Activated CD8-positive, alpha-beta memory T cell treated with anti-CD3 and anti-CD28 coated beads, Interleukin-2, amount 50 U/mL, for 1 hour (primary cell): ENCODE results near the gene CGAS.
A peak's percentile ranks its signal among the peaks of the same experiment; 100 is the strongest.
"Not testable (repeated sequence)": the region's sequence is repeated elsewhere in the genome, so short reads cannot be mapped to it uniquely, and the experiment has no call there.

Experiments
- DNase-seq: peaks from one replicate; pipeline ENCODE4 v3.0.0-alpha.2; 2020; ENCODE audit errors: extremely low read depth

Gene CGAS

GRCh38 chr6:73452107-73452461 is at the start of gene CGAS:
Gene CGAS (minus strand): TSS chr6:73452297. CDS start chr6:73452181, 116 bp downstream.
- DNase-seq, result no peak

GRCh38 chr6:73497915-73498314 is 45.8 kb upstream of the CGAS start:
- no peak for DNase-seq

- DNase-seq, result no peak
These were observed 39.3 kb upstream of the CGAS start for GRCh38 chr6:73491377-73491776.

- no peak for DNase-seq
These were observed 35.4 kb upstream of the CGAS start for GRCh38 chr6:73487473-73487872.

GRCh38 chr6:73484438-73484837 is 32.3 kb upstream of the CGAS start:
- no peak for DNase-seq

- no peak for DNase-seq
These were observed 29.9 kb upstream of the CGAS start for GRCh38 chr6:73481969-73482368.

GRCh38 chr6:73477407-73477806 is 25.3 kb upstream of the CGAS start:
- DNase-seq, result no peak

GRCh38 chr6:73476723-73477122 is 24.6 kb upstream of the CGAS start:
- no peak for DNase-seq

- DNase-seq, result no peak
These were observed 19.7 kb upstream of the CGAS start for GRCh38 chr6:73471686-73472290.

GRCh38 chr6:73461537-73462350 is 9.6 kb upstream of the CGAS start, which contains the start of gene MTO1:
Gene MTO1 (plus strand): TSS chr6:73461737. CDS start chr6:73461855, 118 bp downstream.
- DNase-seq, result peak; percentile 67

GRCh38 chr6:73460056-73460455 is 8.0 kb upstream of the CGAS start:
- no peak for DNase-seq

- not testable (repeated sequence) for DNase-seq
These were observed 7.4 kb upstream of the CGAS start for GRCh38 chr6:73459474-73459873.

- no peak for DNase-seq
These were observed 4.0 kb upstream of the CGAS start for GRCh38 chr6:73455865-73456629.

GRCh38 chr6:73451223-73452106 is 632 bp downstream of the CGAS start:
- no peak for DNase-seq

- DNase-seq, result no peak
These were observed 8.5 kb downstream of the CGAS start for GRCh38 chr6:73443555-73443954.

GRCh38 chr6:73435236-73435635 is 16.9 kb downstream of the CGAS start:
- no peak for DNase-seq

- no peak for DNase-seq
These were observed 30.6 kb downstream of the CGAS start for GRCh38 chr6:73421534-73421933.

GRCh38 chr6:73418081-73418741 is 33.9 kb downstream of the CGAS start:
- no peak for DNase-seq

- DNase-seq, result no peak
These were observed 39.0 kb downstream of the CGAS start for GRCh38 chr6:73413102-73413501.

GRCh38 chr6:73409395-73409794 is 42.7 kb downstream of the CGAS start:
- no peak for DNase-seq

- no peak for DNase-seq
These were observed 51.4 kb downstream of the CGAS start for GRCh38 chr6:73400656-73401055.
